Esophagus squamous epithelium (tissue), 4 donors: ENCODE data around the gene NISCH.

ENCODE experiments used
- POLR2A ChIP-seq, 4 donors: fragments of 450-650 bp; IDR thresholded peaks; one replicate each; pipeline ENCODE4 v1.6.1; 2017; ENCODE audit warnings: antibody characterized with exemption in 4 of 4, mild to moderate bottlenecking in 4 of 4, moderate library complexity in 3 of 4
- TF ChIP-seq, protein P1 (sequence below), 6 experiments: fragments of 450-650 bp in 4 of 6; fragments of 200-600 bp in 2 of 6; sonication (generic) in 2 of 6; IDR thresholded peaks; one replicate each; pipeline ENCODE4 v1.5.1; 2016 to 2019; ENCODE audit warnings: antibody characterized with exemption in 6 of 6, mild to moderate bottlenecking in 4 of 6, moderate library complexity in 4 of 6

DNA sequence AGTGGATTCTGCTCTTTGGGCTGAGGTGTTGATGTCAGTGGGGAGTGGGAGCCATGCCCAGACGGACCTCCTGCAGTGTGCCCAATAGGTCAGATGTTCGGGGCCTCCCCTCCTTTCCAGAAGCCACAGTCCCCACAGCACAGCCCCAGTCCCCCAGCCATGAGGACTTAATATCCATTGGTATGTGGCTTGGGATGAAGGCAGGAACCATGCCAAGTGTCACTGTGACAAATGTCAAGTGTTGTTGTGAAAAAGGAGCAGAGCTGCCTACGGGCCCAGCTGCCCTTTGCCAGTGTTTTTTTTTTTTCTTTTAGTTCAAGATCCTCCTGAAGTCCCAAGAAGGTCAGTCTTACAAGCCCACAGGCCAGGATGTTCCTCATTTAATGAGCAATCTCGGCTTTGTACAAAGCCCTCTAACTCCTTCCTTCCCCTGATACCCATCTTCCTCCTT lies 22.7 kb upstream of the NISCH start:
- TF ChIP-seq, protein P1, sequence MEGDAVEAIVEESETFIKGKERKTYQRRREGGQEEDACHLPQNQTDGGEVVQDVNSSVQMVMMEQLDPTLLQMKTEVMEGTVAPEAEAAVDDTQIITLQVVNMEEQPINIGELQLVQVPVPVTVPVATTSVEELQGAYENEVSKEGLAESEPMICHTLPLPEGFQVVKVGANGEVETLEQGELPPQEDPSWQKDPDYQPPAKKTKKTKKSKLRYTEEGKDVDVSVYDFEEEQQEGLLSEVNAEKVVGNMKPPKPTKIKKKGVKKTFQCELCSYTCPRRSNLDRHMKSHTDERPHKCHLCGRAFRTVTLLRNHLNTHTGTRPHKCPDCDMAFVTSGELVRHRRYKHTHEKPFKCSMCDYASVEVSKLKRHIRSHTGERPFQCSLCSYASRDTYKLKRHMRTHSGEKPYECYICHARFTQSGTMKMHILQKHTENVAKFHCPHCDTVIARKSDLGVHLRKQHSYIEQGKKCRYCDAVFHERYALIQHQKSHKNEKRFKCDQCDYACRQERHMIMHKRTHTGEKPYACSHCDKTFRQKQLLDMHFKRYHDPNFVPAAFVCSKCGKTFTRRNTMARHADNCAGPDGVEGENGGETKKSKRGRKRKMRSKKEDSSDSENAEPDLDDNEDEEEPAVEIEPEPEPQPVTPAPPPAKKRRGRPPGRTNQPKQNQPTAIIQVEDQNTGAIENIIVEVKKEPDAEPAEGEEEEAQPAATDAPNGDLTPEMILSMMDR (IDR thresholded peaks at IDR 0.05) = no peak
- no peak for TF ChIP-seq POLR2A (IDR thresholded peaks at IDR 0.05)
